ENCODE results near the gene TMEM144.

Gene TMEM144

GRCh38 chr4:158290912-158291311 is 80.6 kb downstream of the TMEM144 start:
- Histone ChIP-seq H2AK5ac (ENCODE audit: low read length, severe bottlenecking) (no peak overlapping the region), H3K14ac (ENCODE audit: low read length in 2 of 2) (no peak overlapping the region), H3K27ac (ENCODE audit: low read length, poor library complexity, severe bottlenecking) (no peak overlapping the region), H4K91ac (ENCODE audit: low read length) (no peak overlapping the region), H3K4me3 (ENCODE audit: insufficient read depth in 1 of 2, low read depth in 1 of 2, low read length in 2 of 2) (no peak overlapping the region), H2BK120ac (ENCODE audit: low read depth, low read length) (no peak overlapping the region), H3K4ac (ENCODE audit: low read depth in 1 of 2, low read length in 2 of 2) (no peak overlapping the region), H3K36me3 (ENCODE audit: control insufficient read depth in 1 of 2, insufficient read depth in 2 of 2, low read depth in 1 of 2, low read length in 2 of 2) (peaks cover 0 to 3% of the 10 kb centered on the region in 2 experiments), H3K79me1 (replicated peaks; ENCODE audit: low read length, poor library complexity, severe bottlenecking) (no peaks in the 10 kb centered on the region), H3K4me2 (ENCODE audit: low read length, poor library complexity, severe bottlenecking) (no peak overlapping the region), H2AFZ (ENCODE audit: low read depth, low read length) (no peak overlapping the region), H3K23ac (ENCODE audit: low read length in 2 of 2) (no peak overlapping the region), H2BK5ac (ENCODE audit: low read depth, low read length, poor library complexity, severe bottlenecking) (no peak overlapping the region), H2BK15ac (ENCODE audit: low read depth, poor library complexity, severe bottlenecking) (no peak overlapping the region), H2BK12ac (ENCODE audit: low read length in 2 of 2) (no peak overlapping the region), H3K9me3 (ENCODE audit: control insufficient read depth, low read length) (peaks cover 9% of the 10 kb centered on the region), H3K4me1 (ENCODE audit: control insufficient read depth, insufficient read depth, low read depth, low read length) (peaks cover 2% of the 10 kb centered on the region), H3K9ac (ENCODE audit: low read length) (no peak overlapping the region), H4K8ac (ENCODE audit: low read length) (no peak overlapping the region), H3K18ac (ENCODE audit: low read depth in 1 of 2, low read length in 2 of 2) (no peak overlapping the region), H3K27me3 (ENCODE audit: control insufficient read depth in 1 of 2, insufficient read depth in 1 of 2, low read length in 2 of 2) (no peaks in the 10 kb centered on the region)
- WGBS = 77% methylated on average over 6 of the region's 6 CpGs
- DNase-seq = no peak

GRCh38 chr4:158291334-158292055 is 81.2 kb downstream of the TMEM144 start:
- peaks cover 2% of the 10 kb centered on the region for H3K4me1 ChIP-seq (ENCODE audit: control insufficient read depth, insufficient read depth, low read depth, low read length)
- no peak overlapping the region for H3K4me2 ChIP-seq (ENCODE audit: low read length, poor library complexity, severe bottlenecking)
- H3K9ac ChIP-seq (ENCODE audit: low read length) = no peak overlapping the region
- H3K18ac ChIP-seq (ENCODE audit: low read depth in 1 of 2, low read length in 2 of 2) = no peak overlapping the region
- no peak overlapping the region for H3K4ac ChIP-seq (ENCODE audit: low read depth in 1 of 2, low read length in 2 of 2)
- no peak overlapping the region for H3K4me3 ChIP-seq (ENCODE audit: insufficient read depth in 1 of 2, low read depth in 1 of 2, low read length in 2 of 2)
- H3K23ac ChIP-seq (ENCODE audit: low read length in 2 of 2) = no peak overlapping the region
- no peak overlapping the region for H2BK12ac ChIP-seq (ENCODE audit: low read length in 2 of 2)
- H4K91ac ChIP-seq (ENCODE audit: low read length) = no peak overlapping the region
- no peak overlapping the region for H4K8ac ChIP-seq (ENCODE audit: low read length)
- no peak overlapping the region for H3K27ac ChIP-seq (ENCODE audit: low read length, poor library complexity, severe bottlenecking)
- DNase-seq = no peak
- no peak overlapping the region for H2BK15ac ChIP-seq (ENCODE audit: low read depth, poor library complexity, severe bottlenecking)
- H3K79me1 ChIP-seq (replicated peaks; ENCODE audit: low read length, poor library complexity, severe bottlenecking) = no peaks in the 10 kb centered on the region
- H2AFZ ChIP-seq (ENCODE audit: low read depth, low read length) = no peak overlapping the region
- no peak overlapping the region for H2AK5ac ChIP-seq (ENCODE audit: low read length, severe bottlenecking)
- H2BK5ac ChIP-seq (ENCODE audit: low read depth, low read length, poor library complexity, severe bottlenecking) = no peak overlapping the region
- no peak overlapping the region for H2BK120ac ChIP-seq (ENCODE audit: low read depth, low read length)
- no peaks in the 10 kb centered on the region for H3K27me3 ChIP-seq (ENCODE audit: control insufficient read depth in 1 of 2, insufficient read depth in 1 of 2, low read length in 2 of 2)
- H3K36me3 ChIP-seq (ENCODE audit: control insufficient read depth in 1 of 2, insufficient read depth in 2 of 2, low read depth in 1 of 2, low read length in 2 of 2) = peaks cover 0 to 3% of the 10 kb centered on the region in 2 experiments
- peaks cover 9% of the 10 kb centered on the region for H3K9me3 ChIP-seq (ENCODE audit: control insufficient read depth, low read length)
- H3K14ac ChIP-seq (ENCODE audit: low read length in 2 of 2) = no peak overlapping the region
- 76% methylated on average over 11 of the region's 11 CpGs for WGBS

- H4K91ac ChIP-seq (ENCODE audit: low read length) = no peak overlapping the region
- H2BK15ac ChIP-seq (ENCODE audit: low read depth, poor library complexity, severe bottlenecking) = no peak overlapping the region
- no peak overlapping the region for H3K23ac ChIP-seq (ENCODE audit: low read length in 2 of 2)
- H3K4me3 ChIP-seq (ENCODE audit: insufficient read depth in 1 of 2, low read depth in 1 of 2, low read length in 2 of 2) = no peak overlapping the region
- no peak overlapping the region for H2AK5ac ChIP-seq (ENCODE audit: low read length, severe bottlenecking)
- H3K18ac ChIP-seq (ENCODE audit: low read depth in 1 of 2, low read length in 2 of 2) = no peak overlapping the region
- no peak overlapping the region for H3K4ac ChIP-seq (ENCODE audit: low read depth in 1 of 2, low read length in 2 of 2)
- H3K14ac ChIP-seq (ENCODE audit: low read length in 2 of 2) = no peak overlapping the region
- WGBS = 80% methylated on average over 2 of the region's 3 CpGs
- H3K4me2 ChIP-seq (ENCODE audit: low read length, poor library complexity, severe bottlenecking) = no peak overlapping the region
- H2BK120ac ChIP-seq (ENCODE audit: low read depth, low read length) = no peak overlapping the region
- H2AFZ ChIP-seq (ENCODE audit: low read depth, low read length) = no peak overlapping the region
- H3K27ac ChIP-seq (ENCODE audit: low read length, poor library complexity, severe bottlenecking) = no peak overlapping the region
- no peak for DNase-seq
- no peak overlapping the region for H4K8ac ChIP-seq (ENCODE audit: low read length)
- no peak overlapping the region for H3K9ac ChIP-seq (ENCODE audit: low read length)
- peaks cover 0 to 3% of the 10 kb centered on the region in 2 experiments for H3K36me3 ChIP-seq (ENCODE audit: control insufficient read depth in 1 of 2, insufficient read depth in 2 of 2, low read depth in 1 of 2, low read length in 2 of 2)
- H2BK5ac ChIP-seq (ENCODE audit: low read depth, low read length, poor library complexity, severe bottlenecking) = no peak overlapping the region
- H3K79me1 ChIP-seq (replicated peaks; ENCODE audit: low read length, poor library complexity, severe bottlenecking) = no peaks in the 10 kb centered on the region
- no peaks in the 10 kb centered on the region for H3K27me3 ChIP-seq (ENCODE audit: control insufficient read depth in 1 of 2, insufficient read depth in 1 of 2, low read length in 2 of 2)
- peaks cover 2% of the 10 kb centered on the region for H3K4me1 ChIP-seq (ENCODE audit: control insufficient read depth, insufficient read depth, low read depth, low read length)
- H2BK12ac ChIP-seq (ENCODE audit: low read length in 2 of 2) = no peak overlapping the region
- peaks cover 9% of the 10 kb centered on the region for H3K9me3 ChIP-seq (ENCODE audit: control insufficient read depth, low read length)
Observed at GRCh38 chr4:158292156-158292555, 81.9 kb downstream of the TMEM144 start.

- no peak overlapping the region for H2BK12ac ChIP-seq (ENCODE audit: low read length in 2 of 2)
- H4K8ac ChIP-seq (ENCODE audit: low read length) = no peak overlapping the region
- no peak overlapping the region for H2BK5ac ChIP-seq (ENCODE audit: low read depth, low read length, poor library complexity, severe bottlenecking)
- no peak overlapping the region for H2AFZ ChIP-seq (ENCODE audit: low read depth, low read length)
- no peak overlapping the region for H3K4me3 ChIP-seq (ENCODE audit: insufficient read depth in 1 of 2, low read depth in 1 of 2, low read length in 2 of 2)
- no peak overlapping the region for H2BK15ac ChIP-seq (ENCODE audit: low read depth, poor library complexity, severe bottlenecking)
- H3K9ac ChIP-seq (ENCODE audit: low read length) = no peak overlapping the region
- no peaks in the 10 kb centered on the region for H3K27me3 ChIP-seq (ENCODE audit: control insufficient read depth in 1 of 2, insufficient read depth in 1 of 2, low read length in 2 of 2)
- H3K23ac ChIP-seq (ENCODE audit: low read length in 2 of 2) = no peak overlapping the region
- no peak overlapping the region for H3K4ac ChIP-seq (ENCODE audit: low read depth in 1 of 2, low read length in 2 of 2)
- no peak for DNase-seq
- H3K4me1 ChIP-seq (ENCODE audit: control insufficient read depth, insufficient read depth, low read depth, low read length) = peaks cover 6% of the 10 kb centered on the region
- H3K4me2 ChIP-seq (ENCODE audit: low read length, poor library complexity, severe bottlenecking) = no peak overlapping the region
- H3K79me1 ChIP-seq (replicated peaks; ENCODE audit: low read length, poor library complexity, severe bottlenecking) = no peaks in the 10 kb centered on the region
- no peak overlapping the region for H2AK5ac ChIP-seq (ENCODE audit: low read length, severe bottlenecking)
- H3K18ac ChIP-seq (ENCODE audit: low read depth in 1 of 2, low read length in 2 of 2) = no peak overlapping the region
- no peak overlapping the region for H3K27ac ChIP-seq (ENCODE audit: low read length, poor library complexity, severe bottlenecking)
- no peak overlapping the region for H4K91ac ChIP-seq (ENCODE audit: low read length)
- H2BK120ac ChIP-seq (ENCODE audit: low read depth, low read length) = no peak overlapping the region
- WGBS = 72% methylated on average over 2 of the region's 2 CpGs
- peaks cover 9% of the 10 kb centered on the region for H3K9me3 ChIP-seq (ENCODE audit: control insufficient read depth, low read length)
- H3K14ac ChIP-seq (ENCODE audit: low read length in 2 of 2) = no peak overlapping the region
- H3K36me3 ChIP-seq (ENCODE audit: control insufficient read depth in 1 of 2, insufficient read depth in 2 of 2, low read depth in 1 of 2, low read length in 2 of 2) = peaks cover 0 to 3% of the 10 kb centered on the region in 2 experiments
Observed at GRCh38 chr4:158295053-158295452, 84.8 kb downstream of the TMEM144 start.
